GM10266 (cell line): ENCODE results near the gene PHF20.
"Not testable (repeated sequence)": the region's sequence is repeated elsewhere in the genome, so short reads cannot be mapped to it uniquely, and the experiment has no call there.

ENCODE experiments used
- DNase-seq: peaks from one replicate; pipeline ENCODE4 v3.0.0; 2012; ENCODE audit errors: extremely low spot score
- TF ChIP-seq, protein P1 (sequence below): IDR thresholded peaks from 2 replicates; pipeline ENCODE4 v1.5.1; 2012; ENCODE audit warnings: mild to moderate bottlenecking, low read depth; ENCODE audit not compliant: control insufficient read depth, insufficient read depth; ENCODE audit errors: missing control alignments

Gene PHF20

DNA sequence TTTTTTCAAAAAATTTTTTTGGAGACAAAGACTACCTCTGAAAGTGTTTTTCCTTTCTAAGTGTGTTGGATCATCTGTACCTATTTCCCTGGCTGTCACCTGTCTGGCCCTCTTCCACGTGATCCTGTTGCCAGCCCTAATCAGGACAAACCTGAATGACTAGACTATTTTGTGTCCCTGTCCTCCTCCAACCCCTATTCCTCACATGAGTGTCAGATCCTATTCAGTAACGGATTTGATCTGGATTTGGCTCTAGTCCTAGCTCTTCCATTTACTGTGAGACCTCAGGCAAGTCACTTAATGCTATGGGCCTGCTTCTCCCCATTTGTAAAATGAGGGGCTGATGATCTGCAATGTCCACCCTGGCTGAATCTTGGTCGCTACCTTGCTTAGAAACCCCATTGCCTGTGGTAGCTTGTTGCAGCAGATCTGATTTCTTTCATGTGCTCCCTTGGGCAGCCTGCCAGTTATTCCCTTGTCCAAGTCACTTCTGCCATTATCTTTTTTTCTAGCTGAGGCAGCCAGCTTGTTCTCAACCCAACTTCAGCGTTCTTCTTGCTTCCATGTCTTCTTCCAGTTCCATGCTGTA, 4.8 kb downstream of the PHF20 start:
- TF ChIP-seq, protein P1, sequence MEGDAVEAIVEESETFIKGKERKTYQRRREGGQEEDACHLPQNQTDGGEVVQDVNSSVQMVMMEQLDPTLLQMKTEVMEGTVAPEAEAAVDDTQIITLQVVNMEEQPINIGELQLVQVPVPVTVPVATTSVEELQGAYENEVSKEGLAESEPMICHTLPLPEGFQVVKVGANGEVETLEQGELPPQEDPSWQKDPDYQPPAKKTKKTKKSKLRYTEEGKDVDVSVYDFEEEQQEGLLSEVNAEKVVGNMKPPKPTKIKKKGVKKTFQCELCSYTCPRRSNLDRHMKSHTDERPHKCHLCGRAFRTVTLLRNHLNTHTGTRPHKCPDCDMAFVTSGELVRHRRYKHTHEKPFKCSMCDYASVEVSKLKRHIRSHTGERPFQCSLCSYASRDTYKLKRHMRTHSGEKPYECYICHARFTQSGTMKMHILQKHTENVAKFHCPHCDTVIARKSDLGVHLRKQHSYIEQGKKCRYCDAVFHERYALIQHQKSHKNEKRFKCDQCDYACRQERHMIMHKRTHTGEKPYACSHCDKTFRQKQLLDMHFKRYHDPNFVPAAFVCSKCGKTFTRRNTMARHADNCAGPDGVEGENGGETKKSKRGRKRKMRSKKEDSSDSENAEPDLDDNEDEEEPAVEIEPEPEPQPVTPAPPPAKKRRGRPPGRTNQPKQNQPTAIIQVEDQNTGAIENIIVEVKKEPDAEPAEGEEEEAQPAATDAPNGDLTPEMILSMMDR: no peak
- DNase-seq: no peak

DNA sequence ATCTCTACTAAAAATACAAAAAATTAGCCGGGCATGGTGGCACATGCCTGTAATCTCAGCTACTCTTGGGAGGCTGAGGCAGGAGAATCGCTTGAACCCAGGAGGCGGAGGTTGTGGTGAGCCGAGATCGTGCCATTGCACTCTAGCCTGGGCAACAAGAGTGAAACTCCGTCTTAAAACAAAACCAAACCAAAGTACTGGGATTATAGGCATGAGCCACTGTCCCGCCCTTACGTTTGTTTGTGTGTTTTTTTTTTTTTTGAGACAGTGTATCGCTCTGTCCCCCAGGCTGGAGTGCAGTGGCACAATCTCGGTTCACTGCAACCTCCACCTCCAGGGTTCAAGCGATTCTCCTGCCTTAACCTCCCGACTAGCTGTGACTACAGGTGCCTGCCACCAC, 12.0 kb downstream of the PHF20 start:
- not testable (repeated sequence) for DNase-seq

DNA sequence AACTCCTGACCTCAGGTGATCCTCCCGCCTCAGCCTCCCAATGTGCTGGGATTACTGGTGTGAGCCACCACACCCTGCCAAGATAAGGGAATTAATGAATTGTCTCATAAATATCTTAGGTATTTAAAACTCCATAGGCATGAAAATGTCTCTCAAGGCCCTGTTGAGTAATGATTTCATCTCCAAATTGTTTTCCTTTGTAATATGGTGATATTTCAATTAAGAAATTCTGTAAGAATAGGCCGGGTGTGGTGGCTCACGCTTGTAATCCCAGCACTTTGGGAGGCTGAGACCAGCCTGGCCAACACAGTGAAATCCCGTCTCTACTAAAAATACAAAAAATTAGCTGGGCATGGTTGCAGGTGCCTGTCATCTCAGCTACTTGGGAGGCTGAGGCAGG, 13.7 kb downstream of the PHF20 start:
- DNase-seq: not testable (repeated sequence)

DNA sequence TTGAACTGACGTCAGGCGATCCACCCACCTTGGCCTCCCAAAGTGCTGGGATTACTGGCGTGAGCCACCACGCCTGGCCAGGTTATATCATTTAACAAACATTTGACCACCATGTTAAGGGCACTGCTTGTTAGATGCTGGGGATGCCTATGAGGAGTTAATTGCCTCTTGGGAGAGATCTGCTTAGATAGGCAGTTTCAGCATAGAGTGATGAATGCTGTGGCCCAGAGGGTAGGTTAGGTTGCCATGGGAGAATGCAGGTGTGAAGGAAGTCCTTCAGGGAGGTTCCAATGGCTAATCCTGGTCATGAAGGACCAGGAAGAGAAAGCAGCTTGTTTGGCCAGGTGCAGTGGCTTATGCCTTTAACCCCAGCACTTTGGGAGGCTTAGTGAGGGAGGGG, 17.0 kb downstream of the PHF20 start:
- TF ChIP-seq, protein P1: no peak
- DNase-seq: no peak

DNA sequence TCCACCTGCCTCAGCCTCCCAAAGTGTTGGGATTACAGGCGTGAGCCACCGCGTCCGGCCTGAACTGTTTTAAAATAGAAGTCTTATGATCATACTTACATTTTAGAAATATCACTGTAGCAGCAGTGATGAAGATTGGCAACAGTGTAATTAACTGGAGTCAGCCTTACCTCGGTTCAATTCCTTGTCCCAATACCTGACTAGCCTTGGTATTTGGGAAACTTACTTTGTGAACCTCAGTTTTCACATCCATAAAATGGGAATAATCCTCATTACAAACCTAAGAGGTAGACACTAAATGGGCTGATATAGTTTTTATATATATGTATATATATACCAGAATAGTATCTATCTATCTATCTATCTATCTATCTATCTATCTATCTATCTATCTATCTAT, 19.3 kb downstream of the PHF20 start:
- TF ChIP-seq, protein P1: no peak
- DNase-seq: no peak

DNA sequence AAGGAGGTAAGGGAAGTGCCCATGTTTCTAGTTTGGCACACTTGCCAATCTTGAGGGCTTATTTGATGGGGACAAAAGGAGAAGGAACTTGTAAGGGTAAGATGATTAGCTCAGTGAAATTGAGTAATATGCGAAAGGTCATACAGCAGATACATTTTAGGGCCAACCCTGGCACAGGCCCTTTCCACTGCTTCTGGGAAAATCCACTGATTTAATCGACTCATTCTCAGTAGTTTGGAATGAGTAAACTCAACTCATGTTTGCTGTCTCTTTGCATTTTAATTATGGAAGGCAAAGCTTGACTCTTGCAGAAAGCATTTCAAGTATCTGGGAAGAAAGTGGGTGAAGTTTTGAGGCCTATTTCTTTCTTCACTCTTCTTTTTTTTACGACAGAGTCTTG, 20.0 kb downstream of the PHF20 start:
- TF ChIP-seq, protein P1: no peak
- DNase-seq: no peak

DNA sequence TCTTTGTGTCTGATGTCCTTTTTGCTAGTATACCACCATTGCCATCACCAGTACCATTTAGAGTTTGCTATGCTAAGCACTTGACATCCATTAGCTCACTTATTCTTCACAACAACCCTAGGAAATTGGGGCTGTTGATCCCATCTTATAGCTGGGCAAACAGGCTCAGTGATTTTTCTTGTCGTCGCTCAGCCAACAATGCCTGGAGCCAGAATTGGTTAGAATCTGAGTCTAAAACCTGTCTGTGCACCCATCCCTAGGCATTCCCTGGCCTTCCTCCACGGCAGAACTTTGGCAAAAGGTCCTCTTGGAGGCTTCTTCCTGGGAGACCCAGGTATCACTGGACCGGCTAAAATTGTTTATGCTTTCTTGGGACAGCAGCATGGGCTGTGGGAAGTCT, 20.9 kb downstream of the PHF20 start:
- no peak for DNase-seq
- TF ChIP-seq, protein P1: no peak

DNA sequence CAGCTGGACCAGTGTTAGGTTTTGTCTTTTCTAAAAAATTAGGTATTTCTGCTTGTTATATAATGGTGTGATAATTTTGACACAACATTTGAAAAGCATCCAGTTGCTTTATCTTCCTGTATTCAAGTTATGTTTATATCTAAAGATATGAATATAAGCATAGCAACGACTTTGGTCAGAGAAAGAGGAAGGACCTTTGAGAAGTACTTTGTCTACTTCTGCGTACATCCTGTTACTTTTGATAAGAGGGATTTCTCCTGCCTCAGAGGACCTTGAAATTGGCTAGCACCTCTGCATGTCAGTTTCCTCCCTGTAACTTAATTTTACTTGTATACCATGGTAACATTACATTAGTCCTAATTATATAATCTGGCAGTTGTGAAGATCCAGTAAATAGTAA, 24.8 kb downstream of the PHF20 start:
- TF ChIP-seq, protein P1: no peak
- no peak for DNase-seq

DNA sequence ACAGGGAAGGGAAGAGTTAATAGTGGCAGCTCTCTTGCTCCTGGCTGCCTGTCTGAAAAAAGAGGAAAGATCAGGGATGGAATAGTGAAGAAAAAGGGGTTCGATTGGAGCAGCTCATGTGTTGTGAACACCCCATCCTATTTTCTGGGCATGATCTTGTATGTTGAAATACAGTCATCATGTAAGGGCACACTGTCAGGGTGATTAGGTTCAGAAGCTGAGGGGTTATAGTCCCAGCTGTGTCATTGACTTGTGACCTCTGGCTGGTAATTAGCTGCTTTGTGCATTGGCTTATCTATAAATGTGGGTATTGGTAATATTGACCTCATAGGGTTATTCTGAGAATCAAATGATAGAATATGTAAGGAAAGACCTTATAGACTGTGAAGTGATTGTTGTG, 30.1 kb downstream of the PHF20 start:
- DNase-seq: no peak
- TF ChIP-seq, protein P1: no peak
